Measurements from ENCODE around the gene KLHL26. TPM values are rescaled to one million over a fixed set of nuclear protein-coding genes. Genes with fewer than 3 reads are reported as not detected.

KLHL26 gene
- total and polyA plus RNA-seq, 2 of the 13 experiments (the other 11 are each of a cell fraction or from before 2014, with no cell fraction given) = 1.5 to 1.7 TPM

DNA sequence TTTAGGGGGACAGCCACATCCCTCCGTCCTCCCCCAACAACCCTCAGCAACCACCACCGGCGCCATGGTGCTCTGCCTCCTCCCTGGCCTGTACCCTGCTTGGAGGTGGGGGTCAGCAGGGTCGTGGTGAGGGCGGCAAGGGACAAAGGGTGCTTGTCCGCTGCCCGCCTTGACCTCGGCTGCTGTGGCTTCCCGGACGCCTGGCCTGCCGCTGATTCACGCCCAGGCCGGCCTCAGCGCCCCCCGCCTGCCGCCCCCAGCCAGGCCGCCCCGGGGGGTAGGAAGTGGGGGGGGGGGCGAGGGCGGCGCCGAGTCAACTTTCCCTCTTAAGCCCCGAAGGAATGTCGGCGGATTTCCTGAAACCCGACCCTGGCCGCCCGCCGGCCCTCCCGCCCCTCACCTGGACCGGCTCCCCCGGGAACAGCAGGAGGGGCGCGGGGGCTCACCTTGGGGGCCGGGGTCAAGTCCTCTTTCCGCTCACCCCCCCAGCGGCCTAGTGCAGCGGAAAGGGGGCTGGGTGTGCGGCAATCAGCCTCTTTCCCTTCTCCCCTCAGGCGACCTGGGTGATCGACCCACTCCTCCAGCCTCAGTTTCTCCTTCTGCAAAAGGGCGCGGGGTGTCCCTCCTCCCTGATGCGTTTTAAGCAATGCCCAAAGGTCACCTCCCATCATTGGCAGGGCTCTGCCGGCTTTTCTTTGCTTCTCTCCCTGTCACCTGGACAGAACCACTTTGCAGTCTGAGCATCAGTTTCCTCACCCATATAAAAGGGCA is 26.1 kb upstream of the KLHL26 start (continued):
- TF ChIP-seq, protein P1, sequence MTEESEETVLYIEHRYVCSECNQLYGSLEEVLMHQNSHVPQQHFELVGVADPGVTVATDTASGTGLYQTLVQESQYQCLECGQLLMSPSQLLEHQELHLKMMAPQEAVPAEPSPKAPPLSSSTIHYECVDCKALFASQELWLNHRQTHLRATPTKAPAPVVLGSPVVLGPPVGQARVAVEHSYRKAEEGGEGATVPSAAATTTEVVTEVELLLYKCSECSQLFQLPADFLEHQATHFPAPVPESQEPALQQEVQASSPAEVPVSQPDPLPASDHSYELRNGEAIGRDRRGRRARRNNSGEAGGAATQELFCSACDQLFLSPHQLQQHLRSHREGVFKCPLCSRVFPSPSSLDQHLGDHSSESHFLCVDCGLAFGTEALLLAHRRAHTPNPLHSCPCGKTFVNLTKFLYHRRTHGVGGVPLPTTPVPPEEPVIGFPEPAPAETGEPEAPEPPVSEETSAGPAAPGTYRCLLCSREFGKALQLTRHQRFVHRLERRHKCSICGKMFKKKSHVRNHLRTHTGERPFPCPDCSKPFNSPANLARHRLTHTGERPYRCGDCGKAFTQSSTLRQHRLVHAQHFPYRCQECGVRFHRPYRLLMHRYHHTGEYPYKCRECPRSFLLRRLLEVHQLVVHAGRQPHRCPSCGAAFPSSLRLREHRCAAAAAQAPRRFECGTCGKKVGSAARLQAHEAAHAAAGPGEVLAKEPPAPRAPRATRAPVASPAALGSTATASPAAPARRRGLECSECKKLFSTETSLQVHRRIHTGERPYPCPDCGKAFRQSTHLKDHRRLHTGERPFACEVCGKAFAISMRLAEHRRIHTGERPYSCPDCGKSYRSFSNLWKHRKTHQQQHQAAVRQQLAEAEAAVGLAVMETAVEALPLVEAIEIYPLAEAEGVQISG (CRISPR knock-in tag; IDR thresholded peaks at IDR 0.05) = peak; percentile 24; the same call in 1 of the 2 replicates
- TF ChIP-seq, protein P2, sequence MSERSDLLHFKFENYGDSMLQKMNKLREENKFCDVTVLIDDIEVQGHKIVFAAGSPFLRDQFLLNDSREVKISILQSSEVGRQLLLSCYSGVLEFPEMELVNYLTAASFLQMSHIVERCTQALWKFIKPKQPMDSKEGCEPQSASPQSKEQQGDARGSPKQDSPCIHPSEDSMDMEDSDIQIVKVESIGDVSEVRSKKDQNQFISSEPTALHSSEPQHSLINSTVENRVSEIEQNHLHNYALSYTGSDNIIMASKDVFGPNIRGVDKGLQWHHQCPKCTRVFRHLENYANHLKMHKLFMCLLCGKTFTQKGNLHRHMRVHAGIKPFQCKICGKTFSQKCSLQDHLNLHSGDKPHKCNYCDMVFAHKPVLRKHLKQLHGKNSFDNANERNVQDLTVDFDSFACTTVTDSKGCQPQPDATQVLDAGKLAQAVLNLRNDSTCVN (CRISPR knock-in tag; IDR thresholded peaks at IDR 0.05; ENCODE audit: borderline replicate concordance) = no peak
- TF ChIP-seq, protein P3, sequence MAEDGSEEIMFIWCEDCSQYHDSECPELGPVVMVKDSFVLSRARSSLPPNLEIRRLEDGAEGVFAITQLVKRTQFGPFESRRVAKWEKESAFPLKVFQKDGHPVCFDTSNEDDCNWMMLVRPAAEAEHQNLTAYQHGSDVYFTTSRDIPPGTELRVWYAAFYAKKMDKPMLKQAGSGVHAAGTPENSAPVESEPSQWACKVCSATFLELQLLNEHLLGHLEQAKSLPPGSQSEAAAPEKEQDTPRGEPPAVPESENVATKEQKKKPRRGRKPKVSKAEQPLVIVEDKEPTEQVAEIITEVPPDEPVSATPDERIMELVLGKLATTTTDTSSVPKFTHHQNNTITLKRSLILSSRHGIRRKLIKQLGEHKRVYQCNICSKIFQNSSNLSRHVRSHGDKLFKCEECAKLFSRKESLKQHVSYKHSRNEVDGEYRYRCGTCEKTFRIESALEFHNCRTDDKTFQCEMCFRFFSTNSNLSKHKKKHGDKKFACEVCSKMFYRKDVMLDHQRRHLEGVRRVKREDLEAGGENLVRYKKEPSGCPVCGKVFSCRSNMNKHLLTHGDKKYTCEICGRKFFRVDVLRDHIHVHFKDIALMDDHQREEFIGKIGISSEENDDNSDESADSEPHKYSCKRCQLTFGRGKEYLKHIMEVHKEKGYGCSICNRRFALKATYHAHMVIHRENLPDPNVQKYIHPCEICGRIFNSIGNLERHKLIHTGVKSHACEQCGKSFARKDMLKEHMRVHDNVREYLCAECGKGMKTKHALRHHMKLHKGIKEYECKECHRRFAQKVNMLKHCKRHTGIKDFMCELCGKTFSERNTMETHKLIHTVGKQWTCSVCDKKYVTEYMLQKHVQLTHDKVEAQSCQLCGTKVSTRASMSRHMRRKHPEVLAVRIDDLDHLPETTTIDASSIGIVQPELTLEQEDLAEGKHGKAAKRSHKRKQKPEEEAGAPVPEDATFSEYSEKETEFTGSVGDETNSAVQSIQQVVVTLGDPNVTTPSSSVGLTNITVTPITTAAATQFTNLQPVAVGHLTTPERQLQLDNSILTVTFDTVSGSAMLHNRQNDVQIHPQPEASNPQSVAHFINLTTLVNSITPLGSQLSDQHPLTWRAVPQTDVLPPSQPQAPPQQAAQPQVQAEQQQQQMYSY (CRISPR knock-in tag; IDR thresholded peaks at IDR 0.05) = no peak
- TF ChIP-seq, protein P4, sequence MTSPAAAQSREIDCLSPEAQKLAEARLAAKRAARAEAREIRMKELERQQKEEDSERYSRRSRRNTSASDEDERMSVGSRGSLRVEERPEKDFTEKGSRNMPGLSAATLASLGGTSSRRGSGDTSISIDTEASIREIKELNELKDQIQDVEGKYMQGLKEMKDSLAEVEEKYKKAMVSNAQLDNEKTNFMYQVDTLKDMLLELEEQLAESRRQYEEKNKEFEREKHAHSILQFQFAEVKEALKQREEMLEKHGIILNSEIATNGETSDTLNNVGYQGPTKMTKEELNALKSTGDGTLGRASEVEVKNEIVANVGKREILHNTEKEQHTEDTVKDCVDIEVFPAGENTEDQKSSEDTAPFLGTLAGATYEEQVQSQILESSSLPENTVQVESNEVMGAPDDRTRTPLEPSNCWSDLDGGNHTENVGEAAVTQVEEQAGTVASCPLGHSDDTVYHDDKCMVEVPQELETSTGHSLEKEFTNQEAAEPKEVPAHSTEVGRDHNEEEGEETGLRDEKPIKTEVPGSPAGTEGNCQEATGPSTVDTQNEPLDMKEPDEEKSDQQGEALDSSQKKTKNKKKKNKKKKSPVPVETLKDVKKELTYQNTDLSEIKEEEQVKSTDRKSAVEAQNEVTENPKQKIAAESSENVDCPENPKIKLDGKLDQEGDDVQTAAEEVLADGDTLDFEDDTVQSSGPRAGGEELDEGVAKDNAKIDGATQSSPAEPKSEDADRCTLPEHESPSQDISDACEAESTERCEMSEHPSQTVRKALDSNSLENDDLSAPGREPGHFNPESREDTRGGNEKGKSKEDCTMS (CRISPR knock-in tag; conservative IDR thresholded peaks at IDR 0.05) = no peak
- TF ChIP-seq NCOR1 (IDR thresholded peaks at IDR 0.05; ENCODE audit: borderline replicate concordance, low read length) = peak; percentile 79; the same call in 1 of the 2 replicates
- TF ChIP-seq, protein P5, sequence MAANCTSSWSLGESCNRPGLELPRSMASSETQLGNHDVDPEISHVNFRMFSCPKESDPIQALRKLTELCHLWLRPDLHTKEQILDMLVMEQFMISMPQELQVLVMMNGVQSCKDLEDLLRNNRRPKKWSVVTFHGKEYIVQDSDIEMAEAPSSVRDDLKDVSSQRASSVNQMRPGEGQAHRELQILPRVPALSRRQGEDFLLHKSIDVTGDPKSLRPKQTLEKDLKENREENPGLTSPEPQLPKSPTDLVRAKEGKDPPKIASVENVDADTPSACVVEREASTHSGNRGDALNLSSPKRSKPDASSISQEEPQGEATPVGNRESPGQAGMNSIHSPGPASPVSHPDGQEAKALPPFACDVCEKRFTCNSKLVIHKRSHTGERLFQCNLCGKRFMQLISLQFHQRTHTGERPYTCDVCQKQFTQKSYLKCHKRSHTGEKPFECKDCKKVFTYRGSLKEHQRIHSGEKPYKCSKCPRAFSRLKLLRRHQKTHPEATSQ (CRISPR knock-in tag; IDR thresholded peaks at IDR 0.05; ENCODE audit: borderline replicate concordance) = no peak
- no peak for TF ChIP-seq RAD51 (IDR thresholded peaks at IDR 0.05; ENCODE audit: borderline replicate concordance)
- TF ChIP-seq KLF13 (CRISPR knock-in tag; IDR thresholded peaks at IDR 0.05) = no peak
- no peak for TF ChIP-seq FOXC1 (CRISPR knock-in tag; IDR thresholded peaks at IDR 0.05; ENCODE audit: borderline replicate concordance)
- TF ChIP-seq, protein P6, sequence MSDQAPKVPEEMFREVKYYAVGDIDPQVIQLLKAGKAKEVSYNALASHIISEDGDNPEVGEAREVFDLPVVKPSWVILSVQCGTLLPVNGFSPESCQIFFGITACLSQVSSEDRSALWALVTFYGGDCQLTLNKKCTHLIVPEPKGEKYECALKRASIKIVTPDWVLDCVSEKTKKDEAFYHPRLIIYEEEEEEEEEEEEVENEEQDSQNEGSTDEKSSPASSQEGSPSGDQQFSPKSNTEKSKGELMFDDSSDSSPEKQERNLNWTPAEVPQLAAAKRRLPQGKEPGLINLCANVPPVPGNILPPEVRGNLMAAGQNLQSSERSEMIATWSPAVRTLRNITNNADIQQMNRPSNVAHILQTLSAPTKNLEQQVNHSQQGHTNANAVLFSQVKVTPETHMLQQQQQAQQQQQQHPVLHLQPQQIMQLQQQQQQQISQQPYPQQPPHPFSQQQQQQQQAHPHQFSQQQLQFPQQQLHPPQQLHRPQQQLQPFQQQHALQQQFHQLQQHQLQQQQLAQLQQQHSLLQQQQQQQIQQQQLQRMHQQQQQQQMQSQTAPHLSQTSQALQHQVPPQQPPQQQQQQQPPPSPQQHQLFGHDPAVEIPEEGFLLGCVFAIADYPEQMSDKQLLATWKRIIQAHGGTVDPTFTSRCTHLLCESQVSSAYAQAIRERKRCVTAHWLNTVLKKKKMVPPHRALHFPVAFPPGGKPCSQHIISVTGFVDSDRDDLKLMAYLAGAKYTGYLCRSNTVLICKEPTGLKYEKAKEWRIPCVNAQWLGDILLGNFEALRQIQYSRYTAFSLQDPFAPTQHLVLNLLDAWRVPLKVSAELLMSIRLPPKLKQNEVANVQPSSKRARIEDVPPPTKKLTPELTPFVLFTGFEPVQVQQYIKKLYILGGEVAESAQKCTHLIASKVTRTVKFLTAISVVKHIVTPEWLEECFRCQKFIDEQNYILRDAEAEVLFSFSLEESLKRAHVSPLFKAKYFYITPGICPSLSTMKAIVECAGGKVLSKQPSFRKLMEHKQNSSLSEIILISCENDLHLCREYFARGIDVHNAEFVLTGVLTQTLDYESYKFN (CRISPR knock-in tag; conservative IDR thresholded peaks at IDR 0.05) = peak; percentile 88
- no peak for TF ChIP-seq ZBTB42 (CRISPR knock-in tag; IDR thresholded peaks at IDR 0.05)
